SHP77 treated with DMSO at 0.1 percent for 48 hours (cell line): ENCODE data around the gene GCN1.

Source experiments
- DNase-seq: peaks from one replicate; lab custom pipeline; 2025; lab: John Stamatoyannopoulos, UW

The GCN1 gene

GRCh38 chr12:120116792-120117651, 77.5 kb downstream of the GCN1 start:
- DNase-seq, result peak; percentile 74

- DNase-seq, result no peak
Measured at GRCh38 chr12:120116441-120116791, 78.1 kb downstream of the GCN1 start, which contains the start of gene RAB35. Gene RAB35 (minus strand): TSS chr12:120116753. CDS start chr12:120116650, 103 bp downstream.

GRCh38 chr12:120115692-120116440, 78.6 kb downstream of the GCN1 start:
- no peak for DNase-seq

GRCh38 chr12:120115066-120115465, 79.4 kb downstream of the GCN1 start:
- no peak for DNase-seq

GRCh38 chr12:120110550-120111501, 83.7 kb downstream of the GCN1 start:
- no peak for DNase-seq

- DNase-seq, result no peak
Measured at GRCh38 chr12:120109570-120110267, 84.8 kb downstream of the GCN1 start.

GRCh38 chr12:120106151-120106550, 88.4 kb downstream of the GCN1 start:
- no peak for DNase-seq

- no peak for DNase-seq
Measured at GRCh38 chr12:120103371-120103770, 91.1 kb downstream of the GCN1 start.

GRCh38 chr12:120103044-120103338, 91.5 kb downstream of the GCN1 start:
- no peak for DNase-seq

- no peak for DNase-seq
Measured at GRCh38 chr12:120102189-120103043, 92.1 kb downstream of the GCN1 start.

- no peak for DNase-seq
Measured at GRCh38 chr12:120101617-120102016, 92.9 kb downstream of the GCN1 start.

GRCh38 chr12:120101182-120101581, 93.3 kb downstream of the GCN1 start:
- no peak for DNase-seq

GRCh38 chr12:120100630-120101029, 93.9 kb downstream of the GCN1 start:
- no peak for DNase-seq

- DNase-seq, result no peak
Measured at GRCh38 chr12:120099738-120100137, 94.8 kb downstream of the GCN1 start.

- DNase-seq, result no peak
Measured at GRCh38 chr12:120098756-120099470, 95.6 kb downstream of the GCN1 start.

- no peak for DNase-seq
Measured at GRCh38 chr12:120096671-120097202, 97.8 kb downstream of the GCN1 start.

- no peak for DNase-seq
Measured at GRCh38 chr12:120095736-120096135, 98.8 kb downstream of the GCN1 start.

GRCh38 chr12:120095331-120095730, 99.2 kb downstream of the GCN1 start:
- no peak for DNase-seq

GRCh38 chr12:120094485-120094884, 100.0 kb downstream of the GCN1 start:
- DNase-seq, result no peak
